ENCODE measurements around the gene STMN3. TPM values are rescaled to one million over a fixed set of nuclear protein-coding genes. Genes with fewer than 3 reads are reported as not detected.

STMN3 gene
- polyA plus RNA-seq, 1 donor: 23.1 TPM

- H3K27ac ChIP-seq (ENCODE audit: low read length): no peak overlapping the region
- WGBS (ENCODE audit: insufficient coverage, low lambda C conversion rate): no CpG with 5 or more reads among the region's 20 CpGs
- no peak overlapping the region for H3K4me3 ChIP-seq (ENCODE audit: low read length)
- no peaks in the 10 kb centered on the region for H3K27me3 ChIP-seq (ENCODE audit: control insufficient read depth, insufficient read depth, low read length)
- peaks cover 25% of the 10 kb centered on the region for H3K36me3 ChIP-seq (ENCODE audit: control insufficient read depth, insufficient read depth, low read length)
- peaks cover 11% of the 10 kb centered on the region for H3K4me1 ChIP-seq (ENCODE audit: control insufficient read depth, insufficient read depth, low read length)
- no peaks in the 10 kb centered on the region for H3K9me3 ChIP-seq (ENCODE audit: control insufficient read depth, low read depth, low read length)
- no peak for DNase-seq
These were observed 39.3 kb upstream of the STMN3 start for GRCh38 chr20:63692436-63693082.

DNA sequence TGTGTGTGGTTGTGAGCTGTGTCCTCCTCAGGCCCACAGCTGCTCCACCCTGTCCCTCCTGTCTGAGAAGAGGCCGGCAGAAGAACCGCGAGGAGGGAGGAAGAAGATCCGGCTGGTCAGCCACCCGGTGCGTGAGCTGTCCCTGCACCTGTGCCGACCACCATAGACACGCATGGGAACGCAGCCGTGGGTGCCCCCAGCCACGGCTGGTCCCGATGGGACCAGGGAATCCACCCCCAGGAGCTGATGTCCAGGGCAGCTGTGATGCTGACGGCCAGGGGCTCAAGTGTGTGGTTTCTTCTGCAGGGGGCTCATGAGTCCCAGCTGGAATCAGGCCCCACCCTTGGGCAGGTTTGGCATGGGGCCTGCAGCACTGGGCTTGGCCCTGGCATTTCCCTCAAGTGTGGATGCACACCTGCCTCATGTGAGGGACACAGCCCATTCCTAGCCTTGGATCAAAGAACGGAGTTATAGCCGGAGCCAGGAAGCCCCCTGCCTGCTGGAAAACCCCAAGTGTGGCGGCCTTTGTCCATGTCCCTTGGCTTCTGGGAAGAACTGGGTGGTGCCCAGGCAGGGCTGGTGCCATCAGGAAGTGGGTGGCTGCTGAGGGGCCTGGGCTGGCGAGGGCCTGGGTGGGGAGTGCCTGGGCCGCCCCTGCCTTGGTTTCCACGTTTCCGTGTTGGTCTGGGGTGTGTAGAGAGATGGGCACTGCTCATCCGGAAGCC lies 38.6 kb upstream of the STMN3 start:
- no peak overlapping the region for H3K4me3 ChIP-seq (ENCODE audit: low read length)
- no peaks in the 10 kb centered on the region for H3K9me3 ChIP-seq (ENCODE audit: control insufficient read depth, low read depth, low read length)
- H3K27me3 ChIP-seq (ENCODE audit: control insufficient read depth, insufficient read depth, low read length): no peaks in the 10 kb centered on the region
- no peak for DNase-seq
- peaks cover 13% of the 10 kb centered on the region for H3K4me1 ChIP-seq (ENCODE audit: control insufficient read depth, insufficient read depth, low read length)
- H3K36me3 ChIP-seq (ENCODE audit: control insufficient read depth, insufficient read depth, low read length): peaks cover 25% of the 10 kb centered on the region
- H3K27ac ChIP-seq (ENCODE audit: low read length): no peak overlapping the region
- WGBS (ENCODE audit: insufficient coverage, low lambda C conversion rate): no CpG with 5 or more reads among the region's 21 CpGs

GRCh38 chr20:63690898-63691710 lies 37.9 kb upstream of the STMN3 start:
- H3K4me3 ChIP-seq (ENCODE audit: low read length): no peak overlapping the region
- peaks cover 24% of the 10 kb centered on the region for H3K36me3 ChIP-seq (ENCODE audit: control insufficient read depth, insufficient read depth, low read length)
- peaks cover 17% of the 10 kb centered on the region for H3K4me1 ChIP-seq (ENCODE audit: control insufficient read depth, insufficient read depth, low read length)
- H3K27me3 ChIP-seq (ENCODE audit: control insufficient read depth, insufficient read depth, low read length): no peaks in the 10 kb centered on the region
- no peaks in the 10 kb centered on the region for H3K9me3 ChIP-seq (ENCODE audit: control insufficient read depth, low read depth, low read length)
- no peak for DNase-seq
- H3K27ac ChIP-seq (ENCODE audit: low read length): no peak overlapping the region
- no CpG with 5 or more reads among the region's 24 CpGs for WGBS (ENCODE audit: insufficient coverage, low lambda C conversion rate)

DNA sequence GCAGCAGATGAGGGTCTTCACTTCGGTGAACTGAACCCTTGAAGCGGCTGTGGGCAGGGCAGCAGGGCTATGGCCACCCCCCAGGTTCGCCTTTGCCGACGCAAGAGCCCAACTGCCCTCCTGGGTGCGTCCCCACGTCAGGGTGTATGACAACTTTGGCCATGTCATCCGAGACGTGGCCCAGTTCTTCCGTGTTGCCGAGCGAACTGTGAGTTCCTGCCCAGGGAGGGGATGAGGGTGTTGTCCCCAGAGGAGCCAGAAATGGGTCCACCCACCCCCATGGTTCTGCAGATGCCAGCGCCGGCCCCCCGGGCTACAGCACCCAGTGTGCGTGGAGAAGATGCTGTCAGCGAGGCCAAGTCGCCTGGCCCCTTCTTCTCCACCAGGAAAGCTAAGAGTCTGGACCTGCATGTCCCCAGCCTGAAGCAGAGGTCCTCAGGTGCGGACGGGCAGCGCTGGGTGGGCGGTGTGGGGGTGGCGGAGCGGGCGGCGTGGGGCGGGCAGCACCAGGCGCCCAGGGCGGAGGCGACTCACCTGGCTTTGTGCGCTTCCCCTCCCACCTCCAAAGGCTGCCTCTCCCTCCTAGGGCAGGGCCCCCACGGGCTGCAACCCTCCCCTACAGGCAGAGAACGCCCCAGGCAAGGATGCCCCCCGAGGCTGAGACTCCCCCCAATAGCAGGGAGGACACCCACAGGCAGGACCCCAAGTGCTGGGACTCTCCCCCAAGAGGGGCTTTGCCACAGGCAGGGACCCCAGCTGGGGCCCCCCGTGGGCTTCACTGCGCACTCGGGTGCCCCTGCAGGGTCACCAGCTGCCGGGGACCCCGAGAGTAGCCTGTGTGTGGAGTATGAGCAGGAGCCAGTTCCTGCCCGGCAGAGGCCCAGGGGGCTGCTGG lies 37.0 kb upstream of the STMN3 start:
- no peaks in the 10 kb centered on the region for H3K27me3 ChIP-seq (ENCODE audit: control insufficient read depth, insufficient read depth, low read length)
- no CpG with 5 or more reads among the region's 40 CpGs for WGBS (ENCODE audit: insufficient coverage, low lambda C conversion rate)
- peaks cover 20% of the 10 kb centered on the region for H3K36me3 ChIP-seq (ENCODE audit: control insufficient read depth, insufficient read depth, low read length)
- H3K27ac ChIP-seq (ENCODE audit: low read length): no peak overlapping the region
- H3K4me3 ChIP-seq (ENCODE audit: low read length): no peak overlapping the region
- no peaks in the 10 kb centered on the region for H3K9me3 ChIP-seq (ENCODE audit: control insufficient read depth, low read depth, low read length)
- H3K4me1 ChIP-seq (ENCODE audit: control insufficient read depth, insufficient read depth, low read length): peaks cover 17% of the 10 kb centered on the region
- DNase-seq: no peak

GRCh38 chr20:63689046-63690002 lies 36.1 kb upstream of the STMN3 start:
- no peak for DNase-seq
- no peak overlapping the region for H3K27ac ChIP-seq (ENCODE audit: low read length)
- no CpG with 5 or more reads among the region's 44 CpGs for WGBS (ENCODE audit: insufficient coverage, low lambda C conversion rate)
- H3K9me3 ChIP-seq (ENCODE audit: control insufficient read depth, low read depth, low read length): no peaks in the 10 kb centered on the region
- H3K36me3 ChIP-seq (ENCODE audit: control insufficient read depth, insufficient read depth, low read length): peaks cover 11% of the 10 kb centered on the region
- no peak overlapping the region for H3K4me3 ChIP-seq (ENCODE audit: low read length)
- no peaks in the 10 kb centered on the region for H3K27me3 ChIP-seq (ENCODE audit: control insufficient read depth, insufficient read depth, low read length)
- H3K4me1 ChIP-seq (ENCODE audit: control insufficient read depth, insufficient read depth, low read length): peaks cover 17% of the 10 kb centered on the region

DNA sequence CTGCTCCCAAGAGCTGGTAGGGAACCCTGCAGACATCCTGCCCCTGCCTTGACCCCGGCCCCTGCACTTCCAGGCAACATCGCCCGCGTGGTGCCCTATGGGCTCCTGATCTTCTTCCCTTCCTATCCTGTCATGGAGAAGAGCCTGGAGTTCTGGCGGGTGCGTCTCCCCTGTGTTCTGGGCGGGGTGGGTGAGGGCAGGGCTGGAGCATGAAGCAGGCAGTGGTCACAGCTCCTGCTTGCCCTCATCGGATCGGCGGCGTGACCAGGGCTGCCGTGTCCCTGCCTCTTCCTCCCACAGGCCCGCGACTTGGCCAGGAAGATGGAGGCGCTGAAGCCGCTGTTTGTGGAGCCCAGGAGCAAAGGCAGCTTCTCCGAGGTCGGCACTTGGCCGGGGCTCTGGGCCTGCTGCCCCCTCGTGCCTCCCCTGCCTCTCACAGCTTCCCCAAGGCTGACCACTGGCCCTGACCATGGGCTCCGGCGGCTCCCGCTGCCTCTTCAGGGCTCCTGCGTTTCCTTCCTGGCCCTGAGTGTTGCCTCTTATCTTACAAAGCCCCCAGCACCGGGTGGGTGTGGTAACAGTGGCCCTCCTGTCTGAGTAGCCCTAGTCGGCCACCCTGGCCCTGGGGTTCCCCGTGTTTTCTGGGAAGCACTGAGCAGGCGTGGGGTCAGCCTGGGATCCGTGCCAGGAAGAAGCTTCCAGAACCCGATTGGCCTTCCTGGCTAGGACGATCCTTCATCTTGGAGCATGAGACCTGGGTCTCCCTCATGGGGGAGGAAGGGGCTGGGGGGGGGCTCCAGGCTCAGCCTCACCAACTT lies 35.2 kb upstream of the STMN3 start:
- no peaks in the 10 kb centered on the region for H3K27me3 ChIP-seq (ENCODE audit: control insufficient read depth, insufficient read depth, low read length)
- H3K4me1 ChIP-seq (ENCODE audit: control insufficient read depth, insufficient read depth, low read length): peaks cover 17% of the 10 kb centered on the region
- no peaks in the 10 kb centered on the region for H3K9me3 ChIP-seq (ENCODE audit: control insufficient read depth, low read depth, low read length)
- H3K36me3 ChIP-seq (ENCODE audit: control insufficient read depth, insufficient read depth, low read length): peaks cover 4% of the 10 kb centered on the region
- DNase-seq: no peak
- no CpG with 5 or more reads among the region's 31 CpGs for WGBS (ENCODE audit: insufficient coverage, low lambda C conversion rate)
- H3K27ac ChIP-seq (ENCODE audit: low read length): no peak overlapping the region
- no peak overlapping the region for H3K4me3 ChIP-seq (ENCODE audit: low read length)

- Histone ChIP-seq H3K27me3 (ENCODE audit: control insufficient read depth, insufficient read depth, low read length) (no peaks in the 10 kb centered on the region), H3K4me3 (ENCODE audit: low read length) (no peak overlapping the region), H3K27ac (ENCODE audit: low read length) (no peak overlapping the region), H3K4me1 (ENCODE audit: control insufficient read depth, insufficient read depth, low read length) (peaks cover 17% of the 10 kb centered on the region), H3K36me3 (ENCODE audit: control insufficient read depth, insufficient read depth, low read length) (peaks cover 4% of the 10 kb centered on the region), H3K9me3 (ENCODE audit: control insufficient read depth, low read depth, low read length) (no peaks in the 10 kb centered on the region)
- no CpG with 5 or more reads among the region's 29 CpGs for WGBS (ENCODE audit: insufficient coverage, low lambda C conversion rate)
- DNase-seq: no peak
These were observed 34.4 kb upstream of the STMN3 start for GRCh38 chr20:63687419-63688178.

DNA sequence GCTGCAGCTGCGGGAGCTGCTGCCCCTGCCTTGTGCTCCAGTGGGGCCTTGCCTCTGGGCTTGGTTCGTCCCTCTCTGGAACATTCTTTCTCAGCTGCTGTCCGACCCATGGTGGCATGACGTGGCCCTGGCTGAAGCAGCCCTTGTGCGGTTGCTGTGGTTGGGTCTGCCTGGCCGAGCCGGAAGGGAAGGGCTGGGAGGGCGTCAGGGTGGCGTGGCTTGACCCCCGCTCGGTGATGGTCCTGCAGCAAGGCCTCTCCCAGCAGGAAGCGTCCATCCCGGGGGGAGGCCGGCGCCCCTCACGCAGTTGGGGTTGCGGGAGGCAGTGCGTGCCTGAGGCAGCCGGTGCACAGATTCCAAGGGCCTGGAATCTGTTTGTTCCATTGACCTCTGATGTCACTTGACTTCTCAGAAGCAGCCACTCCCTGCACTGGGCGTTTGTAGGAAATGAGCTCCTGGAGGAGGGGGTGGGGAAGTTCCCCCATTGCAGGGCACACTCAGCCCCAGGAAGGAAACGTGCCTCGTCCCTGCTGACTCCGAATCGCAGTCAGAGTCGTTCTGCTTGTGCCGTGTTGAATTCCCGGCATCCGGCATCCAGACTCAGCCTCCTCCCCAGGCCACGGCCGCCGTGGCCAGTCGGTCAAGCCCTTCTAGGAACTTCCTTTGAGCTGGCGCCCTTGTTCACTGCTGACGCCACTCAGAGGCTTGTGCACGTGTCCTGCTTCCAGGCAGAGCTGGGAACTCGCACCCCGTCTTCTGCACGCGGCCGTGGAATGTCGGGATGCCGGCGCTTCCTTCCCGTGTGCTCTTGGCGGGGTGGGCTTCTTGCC lies 33.5 kb upstream of the STMN3 start:
- WGBS (ENCODE audit: insufficient coverage, low lambda C conversion rate): no CpG with 5 or more reads among the region's 45 CpGs
- Histone ChIP-seq H3K27ac (ENCODE audit: low read length) (peak overlapping the region; percentile 48), H3K9me3 (ENCODE audit: control insufficient read depth, low read depth, low read length) (no peaks in the 10 kb centered on the region), H3K27me3 (ENCODE audit: control insufficient read depth, insufficient read depth, low read length) (no peaks in the 10 kb centered on the region), H3K36me3 (ENCODE audit: control insufficient read depth, insufficient read depth, low read length) (peaks cover 7% of the 10 kb centered on the region), H3K4me1 (ENCODE audit: control insufficient read depth, insufficient read depth, low read length) (peaks cover 17% of the 10 kb centered on the region), H3K4me3 (ENCODE audit: low read length) (no peak overlapping the region)
- peak; percentile 81 to 88 for DNase-seq

Measured in large intestine (tissue), 3 donors.